Globus pallidus (tissue), 1 donor: ENCODE results near the gene DICER1.

Experiments
- DNase-seq: peaks from one replicate; pipeline ENCODE4 v3.0.0-alpha.2; 2015; ENCODE audit warnings: low spot score

Gene DICER1

DNA sequence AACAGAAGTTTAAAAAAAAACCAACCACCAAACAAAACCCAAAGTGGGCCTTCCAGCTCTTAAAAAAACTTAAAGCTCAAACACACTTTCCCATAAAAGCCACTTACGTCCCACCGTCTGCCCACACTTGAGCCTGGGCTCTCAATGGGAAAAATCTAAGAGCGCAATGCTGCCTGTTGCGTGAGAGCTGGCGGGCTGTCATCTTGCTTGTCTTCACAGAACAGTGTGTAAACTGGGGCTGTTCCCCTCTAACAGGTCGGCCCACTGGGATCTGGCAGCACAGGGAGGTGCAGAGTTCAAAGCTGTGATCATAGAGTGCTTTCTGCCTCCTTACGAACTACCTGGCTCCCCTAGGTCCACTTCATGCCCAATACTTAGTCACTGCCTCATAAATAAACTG is 80.0 kb downstream of the DICER1 start:
- DNase-seq, result no peak

- no peak for DNase-seq
Measured at GRCh38 chr14:95075789-95076188, 81.5 kb downstream of the DICER1 start.

DNA sequence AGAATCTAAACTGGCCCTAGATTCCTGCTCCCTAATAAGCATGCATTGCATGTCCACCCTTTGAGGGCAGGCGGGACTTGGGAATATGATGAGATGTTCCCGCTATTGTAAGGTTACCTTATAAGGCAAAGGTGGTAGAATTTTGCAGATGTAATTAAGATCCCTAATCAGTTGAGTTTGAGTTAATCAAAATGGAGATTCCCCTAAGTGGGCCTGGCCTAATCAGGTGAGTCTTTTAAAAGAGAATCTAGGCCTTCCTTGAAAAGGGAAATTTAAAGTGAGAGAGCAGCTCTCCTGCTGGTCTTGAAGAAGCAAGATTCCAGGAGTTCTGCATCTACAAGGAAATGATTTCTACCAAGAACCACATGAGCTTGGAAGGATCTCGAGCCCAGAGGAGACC is 83.4 kb downstream of the DICER1 start:
- DNase-seq, result no peak

DNA sequence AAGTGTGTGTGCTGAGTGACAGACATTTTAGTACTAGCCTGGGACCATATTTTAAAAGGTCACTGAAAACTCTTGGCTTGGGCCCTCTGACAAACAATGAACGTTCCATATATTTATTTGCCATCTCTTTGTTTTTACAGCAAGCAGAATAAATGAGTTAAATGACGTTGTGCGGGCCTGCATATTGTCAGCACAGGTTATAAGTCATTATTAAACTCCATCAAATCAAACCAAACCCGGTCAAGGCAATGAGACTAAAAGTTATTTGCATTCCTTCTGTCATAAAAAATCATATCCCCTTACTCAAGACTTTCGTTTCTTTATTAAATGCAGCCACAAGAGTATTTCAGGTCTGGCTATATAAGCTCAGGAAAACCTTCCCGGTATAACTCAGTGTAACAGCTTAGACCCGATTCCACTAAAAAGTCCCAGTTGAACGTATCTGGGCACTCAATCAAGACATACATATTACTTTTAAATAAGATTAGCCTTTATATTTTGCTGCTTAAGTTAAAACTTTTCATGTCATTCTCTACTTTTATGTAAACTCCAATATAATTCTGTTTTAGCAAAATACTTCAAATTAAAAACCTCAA is 84.9 kb downstream of the DICER1 start:
- DNase-seq, result no peak

GRCh38 chr14:95071649-95072280 is 85.6 kb downstream of the DICER1 start:
- DNase-seq, result no peak

DNA sequence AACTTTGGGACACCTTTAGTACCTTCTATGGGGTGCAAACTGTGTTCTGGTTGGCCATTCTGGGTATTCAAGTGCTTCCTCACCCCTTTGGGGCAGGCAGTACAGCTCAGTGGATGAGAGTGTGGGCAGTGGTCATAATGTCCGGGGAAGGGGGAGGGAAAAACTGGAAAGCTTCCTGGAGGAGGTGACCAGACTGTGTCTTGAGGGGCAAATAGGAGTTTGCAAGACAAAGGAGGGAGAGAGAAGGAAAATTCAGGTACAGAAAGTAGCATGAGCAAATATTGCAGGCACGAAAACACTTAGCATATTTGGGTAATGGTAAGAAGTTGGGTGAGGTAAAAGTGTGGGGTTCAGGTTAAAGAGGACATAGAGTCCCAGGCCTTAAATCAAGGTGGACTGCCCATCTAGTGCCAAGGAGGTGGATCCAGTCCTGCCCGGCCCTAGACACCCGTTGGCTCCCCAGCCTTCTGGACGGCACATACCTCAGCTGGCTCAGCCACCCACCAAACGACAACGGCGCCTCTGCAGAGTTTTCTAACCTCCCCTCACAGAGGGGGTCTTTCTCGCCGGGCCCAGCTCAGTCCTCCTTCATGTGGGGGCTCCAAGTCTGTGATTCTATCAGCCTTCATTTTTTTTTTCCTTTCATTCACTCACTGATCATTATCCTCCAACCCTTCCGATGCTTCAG is 86.4 kb downstream of the DICER1 start:
- no peak for DNase-seq

- DNase-seq, result no peak
Measured at GRCh38 chr14:95069547-95069946, 87.8 kb downstream of the DICER1 start.

DNA sequence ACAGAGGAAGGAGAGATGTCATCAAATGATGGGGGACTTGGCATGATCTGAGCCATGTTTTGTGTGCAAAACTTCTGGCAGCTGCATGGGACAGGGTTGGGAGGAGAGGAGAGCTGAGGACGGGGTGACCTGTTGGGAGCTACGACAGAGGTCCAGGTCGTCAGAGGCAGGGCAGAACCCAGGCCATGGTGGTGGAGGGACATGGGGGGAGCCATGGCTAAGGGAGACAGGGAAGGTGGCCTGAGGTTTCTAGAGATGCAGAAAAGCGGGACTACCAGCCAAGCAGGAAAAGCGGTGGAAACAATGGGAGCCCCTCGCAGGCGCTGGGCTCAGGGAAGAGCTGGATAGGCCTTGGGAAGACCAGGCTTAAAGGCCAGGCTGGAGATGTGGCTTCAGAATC is 88.3 kb downstream of the DICER1 start:
- DNase-seq, result no peak

DNA sequence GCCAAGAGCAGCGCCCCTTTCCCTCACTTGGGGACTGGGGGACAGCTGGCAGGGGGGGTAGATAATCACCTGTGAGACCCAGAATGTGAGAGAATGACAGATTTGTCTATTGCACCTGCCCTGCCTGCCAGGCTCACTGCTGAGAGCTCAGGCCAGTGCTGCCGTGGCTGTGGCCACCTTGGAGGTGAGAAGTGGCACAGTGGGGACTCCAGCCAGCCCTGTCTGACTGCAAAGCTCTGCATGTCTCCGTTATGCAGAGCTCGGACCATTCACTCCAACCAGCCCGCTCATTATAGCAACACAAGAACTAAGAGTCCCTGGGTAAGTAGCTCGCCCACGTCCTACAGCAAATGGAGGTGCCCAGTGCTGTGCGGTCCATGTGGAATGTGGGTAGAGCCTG is 88.8 kb downstream of the DICER1 start:
- no peak for DNase-seq

DNA sequence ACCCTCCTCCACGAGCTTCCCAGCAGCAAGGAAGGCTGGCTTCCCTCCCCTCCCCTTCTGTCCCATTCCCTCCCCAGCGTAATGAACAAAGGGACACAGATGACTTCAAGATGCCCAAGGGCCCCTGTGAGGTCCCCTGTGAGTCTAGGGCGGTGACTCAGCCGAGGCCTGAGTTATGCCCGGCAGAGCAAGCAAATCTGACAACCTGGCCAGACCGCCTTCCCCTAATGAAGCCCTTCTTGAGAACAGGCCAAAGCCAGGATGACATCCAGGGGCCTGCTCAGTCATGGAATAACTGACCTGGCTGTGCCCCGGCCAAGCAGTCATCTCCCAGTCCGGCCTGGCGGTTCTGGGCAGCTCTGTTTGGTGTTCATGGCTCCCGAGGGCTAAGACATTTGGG is 89.2 kb downstream of the DICER1 start:
- no peak for DNase-seq

DNA sequence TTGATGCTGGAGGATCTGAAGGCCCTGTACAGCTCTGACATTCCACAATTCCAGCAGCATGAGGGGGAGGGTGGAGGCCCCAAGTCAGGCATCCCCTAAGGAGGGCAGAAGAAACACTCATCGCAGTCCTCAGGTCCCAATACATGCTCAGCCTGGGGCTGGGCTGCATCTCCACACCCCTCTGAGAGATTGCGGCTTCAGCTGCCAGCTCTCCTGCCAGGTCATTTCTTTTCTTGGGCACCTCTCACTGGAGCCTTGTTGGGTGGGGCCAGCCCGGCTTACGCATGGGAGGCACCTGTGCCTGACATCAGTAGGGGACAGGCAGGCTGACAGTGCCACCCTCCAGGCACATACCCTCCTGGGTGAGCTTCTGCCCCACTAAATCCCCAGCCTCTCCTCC is 89.8 kb downstream of the DICER1 start:
- DNase-seq, result no peak

- DNase-seq, result no peak
Measured at GRCh38 chr14:95066427-95066986, 90.8 kb downstream of the DICER1 start.

DNA sequence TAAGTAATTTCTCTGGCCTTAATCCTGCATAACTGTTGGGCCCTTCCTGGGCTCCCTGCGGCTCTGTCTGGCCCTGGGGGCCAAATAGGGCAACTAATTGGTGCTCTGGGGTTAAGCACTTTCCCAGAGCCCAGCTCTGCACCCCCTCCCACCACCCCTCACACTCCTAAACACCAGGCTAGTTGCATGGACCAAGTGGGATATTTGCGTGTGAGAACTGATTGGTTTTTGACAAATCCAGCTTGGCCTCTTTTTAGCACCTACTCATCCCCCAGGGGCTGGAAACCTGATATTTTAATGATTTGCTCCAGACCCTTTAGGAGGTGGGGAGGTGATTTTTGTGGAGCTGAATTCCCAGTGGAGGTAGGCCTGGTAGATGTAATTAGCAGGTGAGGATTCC is 91.9 kb downstream of the DICER1 start:
- DNase-seq, result no peak

DNA sequence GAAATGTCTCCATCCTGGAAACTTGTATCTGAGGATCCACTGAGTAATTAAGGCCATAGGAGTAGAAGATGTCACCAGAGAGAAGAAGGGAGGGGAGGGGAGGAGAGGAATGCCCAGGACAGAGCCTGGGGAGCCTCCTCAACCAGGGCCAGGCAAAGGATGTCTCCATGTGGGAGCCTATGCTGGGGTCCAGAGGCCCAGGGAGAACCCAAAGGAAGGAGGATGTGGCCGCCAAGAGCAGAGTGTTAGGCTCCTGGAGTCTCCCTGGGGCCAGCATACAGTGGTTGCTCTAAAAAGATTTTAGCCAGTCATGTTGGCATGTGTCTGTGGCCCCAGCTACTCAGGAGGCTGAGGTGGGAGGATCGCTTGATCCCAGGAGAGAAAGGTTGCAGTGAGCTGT is 92.6 kb downstream of the DICER1 start:
- DNase-seq, result no peak

DNA sequence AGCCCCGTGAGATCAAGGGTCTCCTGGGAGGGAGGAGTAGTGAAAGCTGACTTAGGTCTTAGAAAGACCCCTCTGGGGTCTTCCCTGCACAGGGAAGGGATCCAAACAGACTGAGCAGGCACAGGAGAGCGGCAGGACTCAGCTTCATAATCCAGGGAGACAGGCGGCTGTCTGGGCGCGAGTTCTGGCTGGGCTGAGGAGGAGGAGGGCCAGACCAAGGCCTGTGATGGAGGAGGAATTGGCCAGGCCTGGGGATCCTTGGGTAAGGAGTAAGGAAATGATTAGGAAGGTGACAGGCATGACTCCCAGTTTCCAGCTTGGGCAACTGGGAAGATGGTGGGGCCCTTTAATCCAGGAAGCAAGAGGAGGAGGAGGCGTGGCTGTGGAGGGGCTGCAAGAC is 93.1 kb downstream of the DICER1 start:
- DNase-seq, result no peak

DNA sequence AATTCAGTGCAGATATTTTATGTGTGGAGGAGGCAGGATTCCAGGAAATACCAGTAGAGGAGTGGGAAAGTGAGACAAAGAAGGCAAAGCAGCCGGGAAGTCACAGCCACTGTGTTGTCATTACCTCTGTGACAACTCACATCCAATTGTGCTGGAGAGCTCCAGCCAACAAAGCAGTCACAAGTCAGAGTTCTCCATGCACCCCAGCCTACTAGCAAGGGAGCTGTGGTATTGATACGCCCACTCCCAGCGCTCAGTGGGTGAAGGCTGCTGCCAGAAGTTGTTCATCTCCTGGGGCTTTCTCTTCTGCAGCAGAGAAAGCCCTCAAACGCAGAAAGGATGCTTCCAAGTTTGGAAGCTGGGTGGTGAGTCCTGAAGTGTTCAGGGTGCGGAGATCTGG is 93.9 kb downstream of the DICER1 start:
- no peak for DNase-seq

- DNase-seq, result no peak
Measured at GRCh38 chr14:95062946-95063345, 94.4 kb downstream of the DICER1 start.

DNA sequence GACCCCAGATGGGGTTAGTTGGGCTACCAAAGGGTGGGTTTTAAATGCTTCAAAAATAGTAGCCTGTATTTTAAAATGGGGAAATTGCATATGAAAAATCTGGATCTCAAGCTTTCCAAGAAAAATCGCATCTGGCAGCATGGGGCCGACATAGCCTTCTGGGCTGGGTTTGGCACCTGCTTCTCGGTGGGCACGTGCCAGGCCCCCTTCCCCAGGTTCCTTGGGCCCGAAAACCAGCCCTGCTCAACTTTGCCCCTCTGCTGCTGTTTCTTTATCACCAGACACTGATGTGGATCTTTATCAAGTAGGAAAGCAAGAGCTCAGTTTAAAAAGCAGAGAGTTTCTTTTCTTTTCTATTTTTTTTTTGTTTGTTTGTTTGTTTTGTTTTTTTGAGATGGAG is 95.1 kb downstream of the DICER1 start:
- DNase-seq, result no peak

GRCh38 chr14:95061317-95062093 is 95.8 kb downstream of the DICER1 start:
- DNase-seq, result no peak

- no peak for DNase-seq
Measured at GRCh38 chr14:95059126-95059525, 98.2 kb downstream of the DICER1 start.

DNA sequence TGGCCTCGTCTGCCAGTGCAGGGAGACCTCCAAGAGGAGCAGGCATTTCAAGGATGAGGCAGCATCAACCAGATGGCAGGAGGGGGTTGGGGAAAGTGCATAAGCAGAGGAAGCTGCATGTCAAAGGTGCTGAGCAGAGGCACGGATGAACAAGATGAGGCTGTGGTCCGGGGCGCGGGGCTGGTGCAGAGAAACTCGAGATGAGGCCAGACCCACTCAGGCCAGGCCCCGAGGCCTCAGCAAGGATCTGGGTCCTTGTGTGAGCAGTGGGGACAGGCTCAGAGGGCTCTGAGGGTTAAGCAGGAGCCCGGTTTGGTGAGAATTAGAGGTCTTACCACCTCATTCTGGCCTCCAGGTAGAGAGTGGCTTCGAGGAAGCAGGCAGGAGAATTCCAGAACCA is 98.8 kb downstream of the DICER1 start:
- DNase-seq, result no peak

DNA sequence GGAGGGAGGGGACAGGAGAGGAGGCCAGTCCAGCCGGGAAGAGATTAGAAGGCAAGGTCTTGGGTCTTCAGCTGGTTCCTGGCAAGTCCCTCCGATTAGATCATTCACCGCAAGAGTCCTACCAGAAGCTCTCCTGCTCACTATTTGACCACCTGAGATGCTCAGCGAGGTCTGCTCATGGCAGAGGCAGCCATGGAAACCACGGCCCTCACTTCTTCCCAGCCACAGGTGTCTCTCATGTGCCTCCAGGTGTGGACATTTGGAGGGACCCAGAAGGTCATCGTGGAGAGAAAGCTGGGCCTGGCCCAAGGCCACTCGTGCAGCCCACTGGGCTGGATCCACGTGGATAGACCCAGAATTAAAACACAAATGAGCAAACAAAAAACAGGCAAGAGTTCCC is 99.5 kb downstream of the DICER1 start:
- DNase-seq, result no peak

DNA sequence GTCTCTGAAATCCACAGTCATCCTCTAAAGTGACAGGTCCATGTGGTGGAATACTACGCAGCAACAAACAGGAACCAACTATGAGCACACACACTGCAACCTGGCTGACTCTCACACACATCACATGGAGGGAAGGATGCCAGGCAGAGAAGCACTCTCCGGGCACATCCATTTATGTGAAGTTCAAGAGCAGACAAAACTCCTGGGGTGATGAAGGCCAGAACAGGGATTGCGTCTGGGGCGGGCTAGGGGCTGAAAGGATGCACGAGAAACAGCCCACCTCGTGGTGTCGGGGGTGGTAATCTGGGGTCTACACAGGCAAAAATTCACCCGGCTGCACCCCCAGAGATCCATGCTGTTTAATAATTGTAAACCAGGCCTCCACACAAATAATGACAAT is 100.2 kb downstream of the DICER1 start:
- DNase-seq, result no peak
